ENCODE data around the gene NTRK3.

Gene NTRK3

DNA sequence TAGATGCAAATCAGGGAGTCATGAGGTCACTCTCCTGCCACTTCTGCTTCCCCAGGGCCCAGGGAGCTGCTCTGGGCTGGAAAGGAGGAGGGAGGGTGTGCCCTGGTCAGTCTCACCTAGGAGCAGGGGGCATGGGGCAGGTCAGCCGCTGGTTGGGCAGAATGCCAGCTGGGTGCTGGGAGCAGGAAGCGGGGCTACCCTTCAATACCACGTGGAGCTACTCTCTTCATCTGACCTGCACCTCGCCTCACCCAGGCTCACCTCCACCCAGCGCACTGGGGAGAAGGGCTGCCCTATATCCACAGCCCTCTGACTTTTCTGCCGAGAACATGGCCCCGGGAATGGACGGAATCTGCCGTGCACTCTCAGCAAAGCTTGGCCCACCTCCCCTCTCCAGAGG, 15.1 kb downstream of the NTRK3 start:
- no peaks in the 10 kb centered on the region for H3K79me2 ChIP-seq (ENCODE audit: control insufficient read depth, insufficient read depth, low read length, poor library complexity)
- H2AK5ac ChIP-seq (ENCODE audit: low read length), result no peak overlapping the region
- no peak overlapping the region for H4K91ac ChIP-seq (ENCODE audit: low read depth, low read length)
- H3K18ac ChIP-seq (ENCODE audit: low read length), result no peak overlapping the region
- H3K27me3 ChIP-seq (ENCODE audit: insufficient read depth, low read length), result no peaks in the 10 kb centered on the region
- H2BK120ac ChIP-seq (ENCODE audit: insufficient read depth, low read length, poor library complexity), result no peak overlapping the region
- no peak overlapping the region for H2AFZ ChIP-seq (ENCODE audit: insufficient read depth, low read length, poor library complexity)
- H3K4me1 ChIP-seq (ENCODE audit: control insufficient read depth in 1 of 2, insufficient read depth in 2 of 2, low read length in 2 of 2), result peaks cover 4 to 8% of the 10 kb centered on the region in 2 experiments
- no peak for DNase-seq
- H3K4ac ChIP-seq (ENCODE audit: low read depth, low read length), result no peak overlapping the region
- H3K36me3 ChIP-seq (ENCODE audit: control insufficient read depth in 1 of 2, insufficient read depth in 2 of 2, low read length in 2 of 2), result no peaks in the 10 kb centered on the region
- no peak overlapping the region for H3K9ac ChIP-seq (ENCODE audit: low read length)
- H4K8ac ChIP-seq (ENCODE audit: low read depth, low read length), result no peak overlapping the region
- no peak overlapping the region for H3K14ac ChIP-seq (ENCODE audit: low read length)
- no peak overlapping the region for H2BK12ac ChIP-seq (ENCODE audit: low read length)
- H2BK5ac ChIP-seq (ENCODE audit: low read depth, low read length, poor library complexity), result no peak overlapping the region
- no CpG with 5 or more reads among the region's 9 CpGs for WGBS (ENCODE audit: extremely low coverage, insufficient coverage, insufficient read length)
- no peaks in the 10 kb centered on the region for H3K9me3 ChIP-seq (ENCODE audit: insufficient read depth, low read depth, low read length)
- no peak overlapping the region for H3K27ac ChIP-seq (ENCODE audit: low read depth, low read length)
- no peak overlapping the region for H3K4me3 ChIP-seq (ENCODE audit: low read depth, low read length)
- H3K4me2 ChIP-seq (ENCODE audit: low read length), result no peak overlapping the region
- no peak overlapping the region for H3K23ac ChIP-seq (ENCODE audit: low read length)
- H3K79me1 ChIP-seq (ENCODE audit: low read length), result peaks cover 1% of the 10 kb centered on the region
- H4K12ac ChIP-seq (ENCODE audit: low read depth, low read length), result no peak overlapping the region

DNA sequence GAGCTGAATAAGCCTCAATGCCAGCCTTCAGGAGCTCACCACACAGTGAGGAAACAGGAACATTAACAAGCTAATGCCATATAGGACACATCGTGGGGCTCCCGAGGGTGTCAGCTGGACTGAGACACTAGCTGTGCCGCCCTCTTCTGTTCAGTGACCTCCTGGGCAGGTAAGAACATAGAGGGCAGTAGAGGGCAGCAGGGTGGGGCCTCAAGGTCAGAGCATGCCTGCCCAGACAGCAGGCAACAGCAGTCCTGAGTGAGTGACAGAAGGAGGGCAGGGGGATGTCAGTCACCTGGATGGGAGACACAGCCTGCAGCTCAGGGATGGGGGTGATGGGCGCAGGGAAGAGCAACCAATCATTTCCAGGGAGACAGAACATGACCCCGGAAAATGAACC, 15.5 kb downstream of the NTRK3 start:
- no peak for DNase-seq
- no peak overlapping the region for H4K12ac ChIP-seq (ENCODE audit: low read depth, low read length)
- no peak overlapping the region for H3K4me2 ChIP-seq (ENCODE audit: low read length)
- H2AFZ ChIP-seq (ENCODE audit: insufficient read depth, low read length, poor library complexity), result no peak overlapping the region
- no peaks in the 10 kb centered on the region for H3K79me2 ChIP-seq (ENCODE audit: control insufficient read depth, insufficient read depth, low read length, poor library complexity)
- no peak overlapping the region for H3K4ac ChIP-seq (ENCODE audit: low read depth, low read length)
- no CpG with 5 or more reads among the region's 5 CpGs for WGBS (ENCODE audit: extremely low coverage, insufficient coverage, insufficient read length)
- H3K79me1 ChIP-seq (ENCODE audit: low read length), result peaks cover 1% of the 10 kb centered on the region
- H3K18ac ChIP-seq (ENCODE audit: low read length), result no peak overlapping the region
- no peak overlapping the region for H3K14ac ChIP-seq (ENCODE audit: low read length)
- no peak overlapping the region for H2AK5ac ChIP-seq (ENCODE audit: low read length)
- no peaks in the 10 kb centered on the region for H3K9me3 ChIP-seq (ENCODE audit: insufficient read depth, low read depth, low read length)
- H3K27ac ChIP-seq (ENCODE audit: low read depth, low read length), result no peak overlapping the region
- H3K27me3 ChIP-seq (ENCODE audit: insufficient read depth, low read length), result no peaks in the 10 kb centered on the region
- H2BK5ac ChIP-seq (ENCODE audit: low read depth, low read length, poor library complexity), result no peak overlapping the region
- no peak overlapping the region for H3K9ac ChIP-seq (ENCODE audit: low read length)
- H4K91ac ChIP-seq (ENCODE audit: low read depth, low read length), result no peak overlapping the region
- no peaks in the 10 kb centered on the region for H3K36me3 ChIP-seq (ENCODE audit: control insufficient read depth in 1 of 2, insufficient read depth in 2 of 2, low read length in 2 of 2)
- H2BK120ac ChIP-seq (ENCODE audit: insufficient read depth, low read length, poor library complexity), result no peak overlapping the region
- no peak overlapping the region for H4K8ac ChIP-seq (ENCODE audit: low read depth, low read length)
- H3K4me1 ChIP-seq (ENCODE audit: control insufficient read depth in 1 of 2, insufficient read depth in 2 of 2, low read length in 2 of 2), result peaks cover 4 to 8% of the 10 kb centered on the region in 2 experiments
- no peak overlapping the region for H3K4me3 ChIP-seq (ENCODE audit: low read depth, low read length)
- H3K23ac ChIP-seq (ENCODE audit: low read length), result no peak overlapping the region
- H2BK12ac ChIP-seq (ENCODE audit: low read length), result no peak overlapping the region

DNA sequence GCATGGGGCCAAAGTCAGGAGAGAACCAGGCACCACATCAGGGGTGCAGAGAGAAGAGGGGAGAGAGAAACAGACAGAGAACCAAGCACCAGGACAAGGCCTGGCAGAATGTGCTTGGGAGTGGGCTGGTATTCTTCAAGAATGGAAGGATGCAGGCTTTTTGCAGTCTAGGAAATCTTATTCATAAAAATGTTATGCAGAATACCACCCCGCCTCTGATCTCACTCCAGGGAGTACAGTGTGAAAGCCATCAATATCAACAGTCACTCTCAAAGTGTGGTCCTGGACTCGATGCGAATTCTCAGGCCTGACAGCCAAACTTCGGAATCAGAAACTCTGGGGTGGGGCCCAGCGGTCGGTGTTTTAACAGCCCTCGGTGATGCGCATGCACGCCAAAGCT, 16.9 kb downstream of the NTRK3 start:
- no CpG with 5 or more reads among the region's 9 CpGs for WGBS (ENCODE audit: extremely low coverage, insufficient coverage, insufficient read length)
- Histone ChIP-seq H3K23ac (ENCODE audit: low read length) (no peak overlapping the region), H3K27me3 (ENCODE audit: insufficient read depth, low read length) (no peaks in the 10 kb centered on the region)

DNA sequence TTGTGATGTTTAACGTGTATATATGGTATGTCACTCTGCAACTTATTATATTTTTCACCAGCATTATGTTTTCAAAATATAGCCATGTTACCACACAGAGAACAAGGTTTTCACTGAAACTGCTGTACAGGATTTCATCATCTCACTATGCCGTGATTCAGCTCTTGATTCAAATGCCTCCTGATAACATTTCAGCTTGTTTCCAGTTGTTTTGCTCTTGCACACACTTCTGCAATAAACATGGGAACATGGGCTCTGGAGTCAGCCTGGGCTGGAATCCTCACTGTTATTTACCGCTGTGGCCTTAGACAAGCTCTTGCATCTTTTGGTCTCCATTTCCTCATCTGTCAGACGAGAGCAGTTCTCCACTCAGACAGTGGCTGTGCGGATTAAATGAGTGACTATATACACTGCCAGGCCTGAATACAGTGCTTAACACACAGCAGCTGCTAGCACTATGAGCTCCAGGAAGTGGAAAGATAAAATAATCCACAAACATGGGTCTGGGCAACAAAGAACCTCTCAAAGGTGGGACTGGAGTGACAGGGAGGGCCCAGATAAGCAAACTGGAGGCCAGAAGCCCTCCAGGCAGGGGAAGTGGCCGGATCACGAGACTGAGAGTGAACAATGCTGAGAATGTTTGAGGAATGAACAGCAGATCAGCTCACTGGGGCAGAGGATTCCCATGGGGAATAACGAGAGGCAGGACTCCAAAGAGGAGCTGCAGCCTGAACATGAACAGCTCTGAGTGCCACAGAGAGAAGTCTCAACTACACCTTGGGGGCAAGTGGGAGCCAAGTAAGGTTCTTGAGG, 17.7 kb downstream of the NTRK3 start:
- no peak overlapping the region for H4K8ac ChIP-seq (ENCODE audit: low read depth, low read length)
- H4K91ac ChIP-seq (ENCODE audit: low read depth, low read length), result no peak overlapping the region
- no peaks in the 10 kb centered on the region for H3K79me2 ChIP-seq (ENCODE audit: control insufficient read depth, insufficient read depth, low read length, poor library complexity)
- H2AFZ ChIP-seq (ENCODE audit: insufficient read depth, low read length, poor library complexity), result no peak overlapping the region
- H3K27ac ChIP-seq (ENCODE audit: low read depth, low read length), result peak overlapping the region; percentile 50
- H3K9ac ChIP-seq (ENCODE audit: low read length), result no peak overlapping the region
- H3K79me1 ChIP-seq (ENCODE audit: low read length), result peaks cover 1% of the 10 kb centered on the region
- H2AK5ac ChIP-seq (ENCODE audit: low read length), result no peak overlapping the region
- H3K4me3 ChIP-seq (ENCODE audit: low read depth, low read length), result no peak overlapping the region
- WGBS (ENCODE audit: extremely low coverage, insufficient coverage, insufficient read length), result no CpG with 5 or more reads among the region's 8 CpGs
- H3K18ac ChIP-seq (ENCODE audit: low read length), result peak overlapping the region; percentile 12
- no peak overlapping the region for H2BK120ac ChIP-seq (ENCODE audit: insufficient read depth, low read length, poor library complexity)
- DNase-seq, result peak; percentile 71 to 76
- no peak overlapping the region for H3K4ac ChIP-seq (ENCODE audit: low read depth, low read length)
- peaks cover 4 to 8% of the 10 kb centered on the region in 2 experiments for H3K4me1 ChIP-seq (ENCODE audit: control insufficient read depth in 1 of 2, insufficient read depth in 2 of 2, low read length in 2 of 2)
- H3K9me3 ChIP-seq (ENCODE audit: insufficient read depth, low read depth, low read length), result no peaks in the 10 kb centered on the region
- H2BK12ac ChIP-seq (ENCODE audit: low read length), result no peak overlapping the region
- no peaks in the 10 kb centered on the region for H3K36me3 ChIP-seq (ENCODE audit: control insufficient read depth in 1 of 2, insufficient read depth in 2 of 2, low read length in 2 of 2)
- H4K12ac ChIP-seq (ENCODE audit: low read depth, low read length), result no peak overlapping the region
- H3K23ac ChIP-seq (ENCODE audit: low read length), result no peak overlapping the region
- H3K4me2 ChIP-seq (ENCODE audit: low read length), result no peak overlapping the region
- H2BK5ac ChIP-seq (ENCODE audit: low read depth, low read length, poor library complexity), result no peak overlapping the region
- H3K14ac ChIP-seq (ENCODE audit: low read length), result no peak overlapping the region
- H3K27me3 ChIP-seq (ENCODE audit: insufficient read depth, low read length), result no peaks in the 10 kb centered on the region

More for the DNA sequence above, 16.9 kb downstream of the NTRK3 start:
- no peak overlapping the region for H2AFZ ChIP-seq (ENCODE audit: insufficient read depth, low read length, poor library complexity)
- no peak overlapping the region for H3K4me3 ChIP-seq (ENCODE audit: low read depth, low read length)
- peaks cover 4 to 8% of the 10 kb centered on the region in 2 experiments for H3K4me1 ChIP-seq (ENCODE audit: control insufficient read depth in 1 of 2, insufficient read depth in 2 of 2, low read length in 2 of 2)
- no peak overlapping the region for H3K9ac ChIP-seq (ENCODE audit: low read length)
- no peaks in the 10 kb centered on the region for H3K79me2 ChIP-seq (ENCODE audit: control insufficient read depth, insufficient read depth, low read length, poor library complexity)
- no peaks in the 10 kb centered on the region for H3K9me3 ChIP-seq (ENCODE audit: insufficient read depth, low read depth, low read length)
- H3K79me1 ChIP-seq (ENCODE audit: low read length), result peaks cover 1% of the 10 kb centered on the region
- H3K14ac ChIP-seq (ENCODE audit: low read length), result no peak overlapping the region
- H3K18ac ChIP-seq (ENCODE audit: low read length), result no peak overlapping the region
- DNase-seq, result no peak
- H4K12ac ChIP-seq (ENCODE audit: low read depth, low read length), result no peak overlapping the region
- no peak overlapping the region for H3K4me2 ChIP-seq (ENCODE audit: low read length)
- H2BK5ac ChIP-seq (ENCODE audit: low read depth, low read length, poor library complexity), result no peak overlapping the region
- H3K4ac ChIP-seq (ENCODE audit: low read depth, low read length), result no peak overlapping the region
- H2AK5ac ChIP-seq (ENCODE audit: low read length), result no peak overlapping the region
- H3K27ac ChIP-seq (ENCODE audit: low read depth, low read length), result no peak overlapping the region
- no peaks in the 10 kb centered on the region for H3K36me3 ChIP-seq (ENCODE audit: control insufficient read depth in 1 of 2, insufficient read depth in 2 of 2, low read length in 2 of 2)
- no peak overlapping the region for H2BK120ac ChIP-seq (ENCODE audit: insufficient read depth, low read length, poor library complexity)
- H2BK12ac ChIP-seq (ENCODE audit: low read length), result no peak overlapping the region
- no peak overlapping the region for H4K91ac ChIP-seq (ENCODE audit: low read depth, low read length)
- no peak overlapping the region for H4K8ac ChIP-seq (ENCODE audit: low read depth, low read length)

Data from trophoblast cell (in vitro differentiated cells and primary cell).